Measurements from ENCODE around the gene C3orf70.

C3orf70 gene

GRCh38 chr3:185058796-185059195, 94.1 kb downstream of the C3orf70 start:
- Histone ChIP-seq H3K9me3 (no peaks in the 10 kb centered on the region), H3K4me3 (ENCODE audit: low read depth in 1 of 2, low read length in 1 of 2) (no peak overlapping the region), H3K27ac (no peak overlapping the region), H3K27me3 (no peaks in the 10 kb centered on the region), H3K36me3 (peaks cover 17% of the 10 kb centered on the region), H3K4me1 (ENCODE audit: control insufficient read depth in 1 of 2, insufficient read depth in 1 of 2, low read depth in 1 of 2, low read length in 1 of 2) (peaks cover 11 to 18% of the 10 kb centered on the region in 2 experiments)
- no peak for TF ChIP-seq CTCF (IDR thresholded peaks at IDR 0.05)

GRCh38 chr3:185057829-185058228, 95.0 kb downstream of the C3orf70 start:
- H3K9me3 ChIP-seq = no peaks in the 10 kb centered on the region
- no peak overlapping the region for H3K4me3 ChIP-seq (ENCODE audit: low read depth in 1 of 2, low read length in 1 of 2)
- H3K4me1 ChIP-seq (ENCODE audit: control insufficient read depth in 1 of 2, insufficient read depth in 1 of 2, low read depth in 1 of 2, low read length in 1 of 2) = peaks cover 11 to 18% of the 10 kb centered on the region in 2 experiments
- TF ChIP-seq CTCF (IDR thresholded peaks at IDR 0.05) = no peak
- H3K36me3 ChIP-seq = peaks cover 26% of the 10 kb centered on the region
- H3K27ac ChIP-seq = no peak overlapping the region
- H3K27me3 ChIP-seq = no peaks in the 10 kb centered on the region

- Histone ChIP-seq H3K4me1 (ENCODE audit: control insufficient read depth in 1 of 2, insufficient read depth in 1 of 2, low read depth in 1 of 2, low read length in 1 of 2) (peaks cover 11 to 18% of the 10 kb centered on the region in 2 experiments), H3K27ac (no peak overlapping the region), H3K27me3 (no peaks in the 10 kb centered on the region), H3K4me3 (ENCODE audit: low read depth in 1 of 2, low read length in 1 of 2) (no peak overlapping the region), H3K9me3 (no peaks in the 10 kb centered on the region), H3K36me3 (peaks cover 35% of the 10 kb centered on the region)
- TF ChIP-seq CTCF (IDR thresholded peaks at IDR 0.05) = no peak
Measured at GRCh38 chr3:185056908-185057307, 96.0 kb downstream of the C3orf70 start.

- Histone ChIP-seq H3K27ac (no peak overlapping the region), H3K4me1 (ENCODE audit: control insufficient read depth in 1 of 2, insufficient read depth in 1 of 2, low read depth in 1 of 2, low read length in 1 of 2) (no peaks in the 10 kb centered on the region), H3K4me3 (ENCODE audit: low read depth in 1 of 2, low read length in 1 of 2) (no peak overlapping the region), H3K27me3 (no peaks in the 10 kb centered on the region), H3K36me3 (peaks cover 78% of the 10 kb centered on the region), H3K9me3 (no peaks in the 10 kb centered on the region)
- no peak for TF ChIP-seq CTCF (IDR thresholded peaks at IDR 0.05)
Measured at GRCh38 chr3:185052631-185053030, 100.2 kb downstream of the C3orf70 start.

GRCh38 chr3:185051801-185052200, 101.1 kb downstream of the C3orf70 start:
- Histone ChIP-seq H3K9me3 (no peaks in the 10 kb centered on the region), H3K4me1 (ENCODE audit: control insufficient read depth in 1 of 2, insufficient read depth in 1 of 2, low read depth in 1 of 2, low read length in 1 of 2) (no peaks in the 10 kb centered on the region)

More at GRCh38 chr3:185051801-185052200, 101.1 kb downstream of the C3orf70 start:
- Histone ChIP-seq H3K36me3 (peaks cover 84% of the 10 kb centered on the region), H3K27ac (no peak overlapping the region), H3K4me3 (ENCODE audit: low read depth in 1 of 2, low read length in 1 of 2) (no peak overlapping the region), H3K27me3 (no peaks in the 10 kb centered on the region)
- no peak for TF ChIP-seq CTCF (IDR thresholded peaks at IDR 0.05)

Measured in neutrophil (primary cell).